Measurements from ENCODE around the gene PRKCH. TPM values are rescaled to one million over a fixed set of nuclear protein-coding genes. Genes with fewer than 3 reads are reported as not detected.
A peak's percentile ranks its signal among the peaks of the same experiment; 100 is the strongest.

The PRKCH gene
- total and polyA plus RNA-seq, 9 of the 15 experiments (the other 6 are each of a cell fraction or from before 2014, with no cell fraction given), result 0.61 to 4.4 (median 4.0) TPM

GRCh38 chr14:61485661-61486060 lies 164.3 kb downstream of the PRKCH start (continued):
- TF ChIP-seq ZBTB5 (IDR thresholded peaks at IDR 0.05) (no peak), ZBTB7A (IDR thresholded peaks at IDR 0.05; ENCODE audit: borderline replicate concordance, control insufficient read depth, low read depth, low read length) (no peak)

DNA sequence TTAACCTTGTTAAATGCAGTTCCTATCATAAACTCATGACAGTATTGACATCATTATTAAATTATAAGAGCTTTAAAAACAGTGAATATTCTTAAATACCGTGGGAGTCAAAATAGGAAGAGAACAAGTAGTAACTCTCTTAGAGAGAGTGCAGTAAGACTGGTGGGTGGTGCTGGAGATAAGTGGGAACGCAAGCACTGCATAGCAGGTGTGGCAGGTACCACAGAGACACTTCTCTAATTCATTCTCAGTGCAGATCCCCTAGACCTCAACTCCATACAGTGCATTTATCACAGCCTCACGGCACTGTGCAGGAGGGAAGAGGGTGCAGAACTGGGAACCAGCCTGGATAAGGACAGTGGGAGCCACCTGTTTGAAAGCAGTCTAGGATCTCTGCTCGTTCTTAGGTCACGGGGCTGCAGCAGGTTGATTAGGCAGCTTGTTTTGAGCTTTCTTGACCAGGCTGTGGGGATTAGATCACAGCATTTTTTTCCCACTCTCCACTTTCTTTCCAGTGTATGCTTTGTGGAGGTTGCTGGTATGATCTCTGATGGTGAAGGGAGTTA lies 165.6 kb downstream of the PRKCH start:
- ATAC-seq (peak; percentile 66), FAIRE-seq (peak; percentile 58), DNase-seq (ENCODE audit: extremely low read depth in 1 of 4, low spot score in 3 of 4) (peak in 2 of 4 experiments; percentile 16 to 19)
- no TSS peak for BruUV-seq (replicated peaks)
- H3K36me3 ChIP-seq (ENCODE audit: control insufficient read depth, insufficient read depth, low read length), result no peaks in the 10 kb centered on the region
- H3K27me3 ChIP-seq (ENCODE audit: control insufficient read depth in 2 of 2, insufficient read depth in 2 of 2, low read length in 2 of 2), result peaks cover 0 to 6% of the 10 kb centered on the region in 2 experiments; a peak in 1 of 5 replicates
- WGBS (ENCODE audit: insufficient coverage, low coverage, missing lambda C conversion rate), result 2% methylated on average over 5 of the region's 5 CpGs
- H3K9ac ChIP-seq (ENCODE audit: insufficient read depth in 1 of 2, low read depth in 2 of 2, low read length in 2 of 2), result peak overlapping the region in 1 of 2 experiments; percentile 64; a peak in 1 of 4 replicates
- POLR2A ChIA-PET, result no interaction called here
- intact Hi-C loops (cut with micrococcal nuclease) (no loop called here), in situ Hi-C loops (cut with MboI) (no loop called here)
- peaks cover 8 to 15% of the 10 kb centered on the region in 2 experiments; a peak in 4 of 5 replicates for H3K4me1 ChIP-seq (replicated peaks in 1 of 2; ENCODE audit: control insufficient read depth in 2 of 2, insufficient read depth in 2 of 2, low read length in 2 of 2)
- no peak overlapping the region for H2AFZ ChIP-seq (ENCODE audit: low read depth, low read length)
- CTCF ChIA-PET (ENCODE audit: low intra/inter-chr PET ratio), result interaction anchor here (0.5 kb wide), 1 partner anchor 358 kb away, joined by 3 read pairs; no protein-coding TSS in a partner anchor
- no peaks in the 10 kb centered on the region for H3K9me1 ChIP-seq (ENCODE audit: control insufficient read depth, insufficient read depth, low read length)
- no peaks in the 10 kb centered on the region for H3K9me3 ChIP-seq (replicated peaks; ENCODE audit: control insufficient read depth, insufficient read depth, low read depth, low read length)
- H3K4me2 ChIP-seq (ENCODE audit: insufficient read depth, low read length), result peak overlapping the region; percentile 13
- H3K27ac ChIP-seq (ENCODE audit: extremely low read depth, low read depth, low read length), result no peak overlapping the region
- no peaks in the 10 kb centered on the region for H4K20me1 ChIP-seq (replicated peaks; ENCODE audit: control insufficient read depth, insufficient read depth, low read length)
- no peaks in the 10 kb centered on the region for H3K79me2 ChIP-seq (ENCODE audit: control insufficient read depth, insufficient read depth, low read length)
- no peak overlapping the region for H3K4me3 ChIP-seq
- TF ChIP-seq MCM7 (IDR thresholded peaks at IDR 0.05) (no peak), FOXA1 (IDR thresholded peaks at IDR 0.05; ENCODE audit: borderline replicate concordance) (no peak), PHTF2 (CRISPR knock-in tag; IDR thresholded peaks at IDR 0.05) (no peak), CBFA2T2 (conservative IDR thresholded peaks at IDR 0.05) (peak; percentile 18; the same call in 1 of the 2 replicates), CREB3L1 (IDR thresholded peaks at IDR 0.05; ENCODE audit: borderline replicate concordance, low read depth) (no peak), DLX4 (CRISPR knock-in tag; IDR thresholded peaks at IDR 0.05) (no peak), ZNF444 (CRISPR knock-in tag; IDR thresholded peaks at IDR 0.05) (no peak), ZNF707 (CRISPR knock-in tag; conservative IDR thresholded peaks at IDR 0.05) (no peak), TRIM24 (IDR thresholded peaks at IDR 0.05) (no peak), BHLHE40 (IDR thresholded peaks at IDR 0.05; ENCODE audit: low read length) (no peak), ILF3 (IDR thresholded peaks at IDR 0.05; ENCODE audit: borderline replicate concordance) (no peak)
- TF ChIP-seq, protein P1, sequence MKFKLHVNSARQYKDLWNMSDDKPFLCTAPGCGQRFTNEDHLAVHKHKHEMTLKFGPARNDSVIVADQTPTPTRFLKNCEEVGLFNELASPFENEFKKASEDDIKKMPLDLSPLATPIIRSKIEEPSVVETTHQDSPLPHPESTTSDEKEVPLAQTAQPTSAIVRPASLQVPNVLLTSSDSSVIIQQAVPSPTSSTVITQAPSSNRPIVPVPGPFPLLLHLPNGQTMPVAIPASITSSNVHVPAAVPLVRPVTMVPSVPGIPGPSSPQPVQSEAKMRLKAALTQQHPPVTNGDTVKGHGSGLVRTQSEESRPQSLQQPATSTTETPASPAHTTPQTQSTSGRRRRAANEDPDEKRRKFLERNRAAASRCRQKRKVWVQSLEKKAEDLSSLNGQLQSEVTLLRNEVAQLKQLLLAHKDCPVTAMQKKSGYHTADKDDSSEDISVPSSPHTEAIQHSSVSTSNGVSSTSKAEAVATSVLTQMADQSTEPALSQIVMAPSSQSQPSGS (CRISPR knock-in tag; IDR thresholded peaks at IDR 0.05), result no peak
- TF ChIP-seq, protein P2, sequence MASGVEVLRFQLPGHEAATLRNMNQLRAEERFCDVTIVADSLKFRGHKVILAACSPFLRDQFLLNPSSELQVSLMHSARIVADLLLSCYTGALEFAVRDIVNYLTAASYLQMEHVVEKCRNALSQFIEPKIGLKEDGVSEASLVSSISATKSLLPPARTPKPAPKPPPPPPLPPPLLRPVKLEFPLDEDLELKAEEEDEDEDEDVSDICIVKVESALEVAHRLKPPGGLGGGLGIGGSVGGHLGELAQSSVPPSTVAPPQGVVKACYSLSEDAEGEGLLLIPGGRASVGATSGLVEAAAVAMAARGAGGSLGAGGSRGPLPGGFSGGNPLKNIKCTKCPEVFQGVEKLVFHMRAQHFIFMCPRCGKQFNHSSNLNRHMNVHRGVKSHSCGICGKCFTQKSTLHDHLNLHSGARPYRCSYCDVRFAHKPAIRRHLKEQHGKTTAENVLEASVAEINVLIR (CRISPR knock-in tag; IDR thresholded peaks at IDR 0.05), result no peak
